DND-41 (cell line): ENCODE results near the gene SEMA3A.

Source experiments
- ATAC-seq: fragments of 200-7000 bp; cut with Tn5 transposase; 3 replicates; pipeline ENCODE4 v1.9.1; 2021; ENCODE audit warnings: low read depth; ENCODE audit not compliant: insufficient read depth
- DNase-seq: peaks from one replicate; pipeline ENCODE4 v3.0.0-alpha.2; 2020
- H2AFZ ChIP-seq: 2 replicates; pipeline ENCODE4 v1.6.0; 2012; ENCODE audit warnings: low read depth, low read length
- H3K27ac ChIP-seq: 2 replicates; pipeline ENCODE4 v1.5.1; 2012; ENCODE audit warnings: low read length, inconsistent platforms
- H3K27me3 ChIP-seq: fragments of 200-600 bp; sonication (generic); 2 replicates; pipeline ENCODE4 v1.6.0; 2012; ENCODE audit warnings: low read length, mild to moderate bottlenecking, inconsistent platforms; ENCODE audit not compliant: insufficient read depth, poor library complexity
- H3K36me3 ChIP-seq: 2 replicates; pipeline ENCODE4 v1.5.1; 2012; ENCODE audit warnings: low read length, inconsistent platforms; ENCODE audit not compliant: insufficient read depth
- H3K4me1 ChIP-seq: 2 replicates; pipeline ENCODE4 v1.5.1; 2012; ENCODE audit warnings: mild to moderate bottlenecking, low read length; ENCODE audit not compliant: insufficient read depth
- H3K4me2 ChIP-seq: 2 replicates; pipeline ENCODE4 v1.6.0; 2012; ENCODE audit warnings: mild to moderate bottlenecking, moderate library complexity, low read length, inconsistent platforms; ENCODE audit not compliant: insufficient read depth
- H3K4me3 ChIP-seq, 2 experiments: fragments of 200-600 bp in 1 of 2; shearing (Covaris generic) in 1 of 2; 2 replicates each; pipeline ENCODE4 v1.5.1; 2012 to 2016; ENCODE audit warnings: inconsistent platforms in 2 of 2, low read length in 2 of 2, mild to moderate bottlenecking in 2 of 2, low read depth in 1 of 2, moderate library complexity in 1 of 2
- H3K79me2 ChIP-seq: 2 replicates; pipeline ENCODE4 v1.6.0; 2012; ENCODE audit warnings: low read length, inconsistent platforms; ENCODE audit not compliant: insufficient read depth
- H3K9ac ChIP-seq: 2 replicates; pipeline ENCODE4 v1.6.0; 2012; ENCODE audit warnings: low read depth, mild to moderate bottlenecking, inconsistent platforms, low read length, moderate library complexity
- H3K9me3 ChIP-seq: 2 replicates; pipeline ENCODE4 v1.5.1; 2012; ENCODE audit warnings: low read length, moderate library complexity, mild to moderate bottlenecking, inconsistent platforms; ENCODE audit not compliant: insufficient read depth, severe bottlenecking
- H4K20me1 ChIP-seq: 2 replicates; pipeline ENCODE4 v1.6.0; 2012; ENCODE audit warnings: low read length; ENCODE audit not compliant: insufficient read depth
- CTCF ChIP-seq: IDR thresholded peaks from 2 replicates; pipeline ENCODE4 v1.5.1; 2012; ENCODE audit warnings: borderline replicate concordance, low read length, moderate library complexity, mild to moderate bottlenecking; ENCODE audit not compliant: poor library complexity, severe bottlenecking; ENCODE audit errors: extremely low read depth
- EZH2 ChIP-seq: IDR thresholded peaks from 3 replicates; pipeline ENCODE4 v1.6.1; 2012; ENCODE audit warnings: borderline replicate concordance, low read depth, mild to moderate bottlenecking, moderate library complexity, low read length, inconsistent platforms; ENCODE audit not compliant: severe bottlenecking

SEMA3A gene

GRCh38 chr7:83930262-83930661 lies 264.3 kb downstream of the SEMA3A start:
- no peak overlapping the region for H2AFZ ChIP-seq
- H4K20me1 ChIP-seq = no peaks in the 10 kb centered on the region
- no peaks in the 10 kb centered on the region for H3K36me3 ChIP-seq
- H3K4me3 ChIP-seq = no peak overlapping the region
- H3K9ac ChIP-seq = no peak overlapping the region
- H3K27ac ChIP-seq = no peak overlapping the region
- H3K4me1 ChIP-seq = no peaks in the 10 kb centered on the region
- no peaks in the 10 kb centered on the region for H3K79me2 ChIP-seq
- TF ChIP-seq CTCF = no peak
- TF ChIP-seq EZH2 = no peak
- no peaks in the 10 kb centered on the region for H3K27me3 ChIP-seq
- H3K4me2 ChIP-seq = no peak overlapping the region
- H3K9me3 ChIP-seq = no peaks in the 10 kb centered on the region
- DNase-seq (no peak), ATAC-seq (no peak)

DNA sequence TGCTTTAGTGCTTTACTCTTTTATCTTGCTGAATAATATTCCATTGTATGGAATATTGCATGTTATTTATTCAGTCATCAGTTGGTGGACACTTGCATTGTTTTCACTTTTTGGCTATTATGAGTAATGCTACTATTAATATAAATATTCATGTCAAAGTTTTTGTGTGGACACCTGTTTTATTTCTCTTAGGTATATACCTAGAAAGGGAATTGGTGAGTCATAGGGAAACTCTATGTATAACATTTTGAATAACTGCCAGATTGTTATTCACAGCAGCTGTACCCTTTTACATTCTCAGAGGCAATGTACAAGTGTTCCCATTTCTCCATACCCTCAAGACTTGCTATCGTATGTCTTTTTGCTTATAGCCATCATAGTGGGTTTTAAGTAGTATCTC lies 268.7 kb downstream of the SEMA3A start:
- Histone ChIP-seq H3K27me3 (no peaks in the 10 kb centered on the region), H3K9ac (no peak overlapping the region), H3K9me3 (no peaks in the 10 kb centered on the region), H3K36me3 (no peaks in the 10 kb centered on the region), H3K4me3 (no peak overlapping the region), H4K20me1 (no peaks in the 10 kb centered on the region), H3K4me2 (no peak overlapping the region), H3K4me1 (no peaks in the 10 kb centered on the region), H3K27ac (no peak overlapping the region), H2AFZ (no peak overlapping the region), H3K79me2 (no peaks in the 10 kb centered on the region)
- no peak for ATAC-seq
- no peak for TF ChIP-seq CTCF
- TF ChIP-seq EZH2 = no peak
- no peak for DNase-seq

DNA sequence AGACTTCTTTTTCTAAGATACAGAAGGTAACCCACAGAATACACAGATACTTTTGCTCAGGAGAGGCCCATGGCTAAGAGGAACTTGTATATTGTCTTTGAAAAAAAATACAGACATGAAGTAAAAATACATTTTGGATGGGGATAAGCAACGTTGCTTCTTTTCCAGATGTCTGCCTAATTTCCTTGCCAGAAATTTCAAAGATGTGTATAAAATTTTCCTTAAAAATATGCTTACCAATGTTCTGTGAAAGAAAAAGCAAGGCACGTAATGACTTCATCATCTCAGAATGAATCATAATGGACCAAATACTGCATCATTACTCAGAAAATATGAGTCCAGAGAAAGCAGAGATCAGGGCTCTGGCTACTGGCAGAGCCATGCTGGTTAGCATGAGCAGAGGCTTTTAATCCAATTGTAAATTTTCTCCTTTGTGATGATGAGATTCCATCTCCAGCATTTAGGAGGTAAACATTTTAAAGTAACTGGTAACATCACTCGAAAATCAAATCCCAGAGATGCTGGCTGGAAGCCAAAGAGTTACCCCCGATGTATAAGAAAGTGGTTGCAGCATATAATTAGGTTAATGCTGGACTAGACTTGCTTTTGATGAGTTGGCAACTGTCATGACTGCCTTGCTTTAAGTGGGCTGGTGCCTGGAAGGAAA lies 272.5 kb downstream of the SEMA3A start:
- ATAC-seq = no peak

More for the DNA sequence above, 272.5 kb downstream of the SEMA3A start:
- no peaks in the 10 kb centered on the region for H3K79me2 ChIP-seq
- H3K4me3 ChIP-seq = no peak overlapping the region
- no peaks in the 10 kb centered on the region for H4K20me1 ChIP-seq
- H3K9ac ChIP-seq = no peak overlapping the region
- H3K4me1 ChIP-seq = no peaks in the 10 kb centered on the region
- H3K4me2 ChIP-seq = no peak overlapping the region
- H3K36me3 ChIP-seq = no peaks in the 10 kb centered on the region
- no peaks in the 10 kb centered on the region for H3K27me3 ChIP-seq
- no peak overlapping the region for H3K27ac ChIP-seq
- no peak for DNase-seq
- no peaks in the 10 kb centered on the region for H3K9me3 ChIP-seq
- TF ChIP-seq CTCF (no peak), EZH2 (no peak)
- no peak overlapping the region for H2AFZ ChIP-seq
